ENCODE data around the gene RRAD.
"Not testable (repeated sequence)": the region's sequence is repeated elsewhere in the genome, so short reads cannot be mapped to it uniquely, and the experiment has no call there.

RRAD gene

GRCh38 chr16:66950437-66950836, 25.1 kb upstream of the RRAD start:
- no peak for DNase-seq

GRCh38 chr16:66949472-66949871, 24.1 kb upstream of the RRAD start:
- DNase-seq: no peak

GRCh38 chr16:66948837-66949225, 23.5 kb upstream of the RRAD start:
- DNase-seq: no peak

- no peak for DNase-seq
These were observed 22.9 kb upstream of the RRAD start for GRCh38 chr16:66948134-66948836.

- DNase-seq: peak; percentile 94
These were observed 22.1 kb upstream of the RRAD start for GRCh38 chr16:66947302-66948065.

GRCh38 chr16:66946974-66947301, 21.6 kb upstream of the RRAD start:
- no peak for DNase-seq

- no peak for DNase-seq
These were observed 21.2 kb upstream of the RRAD start for GRCh38 chr16:66946541-66946940.

- DNase-seq: no peak
These were observed 20.6 kb upstream of the RRAD start for GRCh38 chr16:66945939-66946338.

GRCh38 chr16:66944971-66945370, 19.6 kb upstream of the RRAD start:
- DNase-seq: not testable (repeated sequence)

- DNase-seq: no peak
These were observed 18.7 kb upstream of the RRAD start for GRCh38 chr16:66944054-66944441.

GRCh38 chr16:66943426-66944053, 18.2 kb upstream of the RRAD start:
- no peak for DNase-seq

- DNase-seq: no peak
These were observed 17.6 kb upstream of the RRAD start for GRCh38 chr16:66942981-66943380.

- no peak for DNase-seq
These were observed 14.9 kb upstream of the RRAD start for GRCh38 chr16:66940236-66940635.

- DNase-seq: no peak
These were observed 14.0 kb upstream of the RRAD start for GRCh38 chr16:66939366-66939765.

GRCh38 chr16:66937725-66938337, 12.5 kb upstream of the RRAD start:
- no peak for DNase-seq

GRCh38 chr16:66936889-66937554, 11.7 kb upstream of the RRAD start:
- no peak for DNase-seq

- no peak for DNase-seq
These were observed 11.1 kb upstream of the RRAD start for GRCh38 chr16:66936462-66936861.

- no peak for DNase-seq
These were observed 10.1 kb upstream of the RRAD start, which contains the start of gene CES2 for GRCh38 chr16:66935314-66936011. Gene CES2 (plus strand): TSS chr16:66935516. CDS start chr16:66935636, 120 bp downstream.

GRCh38 chr16:66934839-66935313, 9.5 kb upstream of the RRAD start:
- DNase-seq: not testable (repeated sequence)

GRCh38 chr16:66934138-66934838, 9.0 kb upstream of the RRAD start, which contains the start of gene CIAO2B:
Gene CIAO2B (minus strand): TSS chr16:66934402. CDS start chr16:66934364, 38 bp downstream.
- DNase-seq: peak; percentile 94

- no peak for DNase-seq
These were observed 8.4 kb upstream of the RRAD start for GRCh38 chr16:66933776-66934137.

GRCh38 chr16:66932076-66932475, 6.7 kb upstream of the RRAD start:
- no peak for DNase-seq
